ENCODE data around the gene OR56B1.

The OR56B1 gene

DNA sequence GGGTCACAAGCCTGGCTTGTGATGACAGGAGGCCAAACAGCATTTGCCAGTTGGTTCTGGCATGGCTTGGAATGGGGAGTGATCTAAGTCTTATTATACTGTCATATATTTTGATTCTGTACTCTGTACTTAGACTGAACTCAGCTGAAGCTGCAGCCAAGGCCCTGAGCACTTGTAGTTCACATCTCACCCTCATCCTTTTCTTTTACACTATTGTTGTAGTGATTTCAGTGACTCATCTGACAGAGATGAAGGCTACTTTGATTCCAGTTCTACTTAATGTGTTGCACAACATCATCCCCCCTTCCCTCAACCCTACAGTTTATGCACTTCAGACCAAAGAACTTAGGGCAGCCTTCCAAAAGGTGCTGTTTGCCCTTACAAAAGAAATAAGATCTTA is 843 bp downstream of the OR56B1 start:
- no peak for DNase-seq

DNA sequence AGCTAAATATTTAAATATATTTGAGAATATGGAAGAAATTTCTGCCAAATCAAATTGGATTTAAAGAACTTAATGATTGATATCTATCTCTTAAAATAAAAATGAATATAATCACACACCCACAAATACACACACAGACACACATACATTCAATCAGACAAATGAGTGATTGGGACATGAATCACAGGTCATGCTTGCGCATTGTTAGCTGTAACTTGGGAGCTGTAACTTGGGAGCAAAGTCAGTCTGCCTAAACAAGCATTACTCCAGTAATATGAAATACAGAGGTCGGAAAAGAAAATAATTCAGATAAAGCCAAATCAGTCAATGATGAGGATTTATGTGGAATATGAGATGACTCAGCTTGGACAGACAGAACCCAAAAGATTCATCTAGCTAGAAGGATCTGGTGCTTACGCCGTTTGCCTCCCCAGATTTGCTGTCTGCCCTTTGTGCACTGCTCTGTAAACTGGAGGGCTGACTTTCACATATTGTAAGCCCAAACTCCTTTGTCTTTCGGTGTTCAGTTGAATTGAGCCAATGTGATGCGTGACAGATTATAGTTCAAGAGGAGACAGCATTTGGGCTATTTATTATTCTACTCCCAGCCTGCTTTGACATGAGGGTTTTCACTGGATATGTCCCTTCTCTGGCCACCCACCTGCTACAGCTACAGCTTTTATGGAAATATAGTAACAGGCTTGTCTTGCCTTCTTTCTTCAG is 1.6 kb downstream of the OR56B1 start:
- no peak for DNase-seq

DNA sequence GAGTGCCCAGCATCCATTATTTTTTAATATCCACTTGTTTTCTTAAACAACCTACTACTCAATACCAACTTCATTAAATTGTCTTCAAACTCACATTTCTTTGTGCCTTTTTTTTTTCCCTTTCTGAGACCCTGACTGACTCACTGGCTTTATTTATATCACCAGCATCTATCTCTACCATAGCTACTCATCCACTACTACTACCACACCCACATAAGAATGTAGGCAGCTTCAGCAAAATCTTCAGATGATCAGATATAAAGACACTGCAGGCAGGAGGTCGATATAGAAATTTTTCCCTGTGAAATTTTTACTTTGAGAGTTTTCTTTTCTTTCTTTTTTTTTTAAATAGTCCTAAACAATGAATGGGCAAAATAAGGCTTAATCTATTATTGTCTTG is 2.2 kb downstream of the OR56B1 start:
- DNase-seq: no peak

DNA sequence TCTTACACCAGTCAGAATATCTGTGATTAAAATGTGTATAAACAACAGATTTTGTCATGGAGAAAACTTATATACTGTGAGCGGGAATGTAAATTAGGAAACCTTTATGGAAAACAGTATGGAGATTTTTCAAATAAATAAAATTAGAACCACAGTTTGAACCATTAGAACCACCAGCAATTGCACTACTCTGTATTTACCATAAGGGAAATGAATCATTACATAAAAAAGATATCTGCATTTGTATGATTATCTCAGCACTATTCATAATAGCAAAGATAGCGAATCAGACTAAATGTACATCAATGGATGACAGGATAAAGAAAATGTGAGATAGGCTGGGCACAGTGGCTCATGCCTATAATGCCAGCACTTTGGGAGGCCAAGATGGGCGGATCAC is 10.4 kb downstream of the OR56B1 start:
- no peak for DNase-seq

DNA sequence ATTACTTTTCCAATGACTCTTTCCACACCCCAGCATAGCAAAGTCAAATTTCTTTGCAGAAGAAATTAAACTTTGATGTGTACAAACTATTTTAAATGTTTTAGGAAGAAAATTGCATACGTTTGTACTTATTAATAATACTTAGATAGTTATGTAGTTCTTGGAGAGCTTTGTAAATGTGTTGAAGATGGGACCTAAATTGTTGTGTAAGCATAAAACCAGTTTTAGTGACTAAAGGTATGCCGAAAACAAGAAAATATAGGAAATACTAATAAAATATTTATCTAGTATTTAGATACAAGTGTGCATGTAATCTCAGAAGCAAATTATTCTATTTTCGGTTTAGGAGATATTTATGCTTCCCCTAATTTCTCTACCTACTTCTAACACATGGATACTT is 13.6 kb downstream of the OR56B1 start:
- DNase-seq: no peak

DNA sequence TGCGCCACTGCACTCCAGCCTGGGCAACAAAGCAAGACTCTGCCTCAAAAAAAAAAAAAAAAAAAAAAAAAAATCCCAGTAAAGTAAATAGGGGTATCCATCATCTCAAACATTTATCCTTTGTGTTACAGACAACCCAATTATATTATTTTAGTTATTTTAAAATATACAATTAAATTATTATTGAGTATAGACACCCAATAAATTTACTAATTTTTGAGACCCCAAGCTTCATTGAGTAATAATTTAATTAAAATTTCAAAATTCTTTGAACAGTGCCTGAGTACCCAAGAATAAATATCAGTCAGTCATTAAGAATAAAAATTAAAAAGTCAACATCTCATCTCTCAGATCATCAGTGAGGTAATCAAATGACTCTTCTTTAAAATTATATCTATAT is 17.7 kb downstream of the OR56B1 start, which contains the start of gene OR52N4:
Gene OR52N4, plus strand, starts transcription at position 301 of the 400 bp plus-strand sequence. CDS start 498 bp downstream, outside the sequence.
- no peak for DNase-seq

DNA sequence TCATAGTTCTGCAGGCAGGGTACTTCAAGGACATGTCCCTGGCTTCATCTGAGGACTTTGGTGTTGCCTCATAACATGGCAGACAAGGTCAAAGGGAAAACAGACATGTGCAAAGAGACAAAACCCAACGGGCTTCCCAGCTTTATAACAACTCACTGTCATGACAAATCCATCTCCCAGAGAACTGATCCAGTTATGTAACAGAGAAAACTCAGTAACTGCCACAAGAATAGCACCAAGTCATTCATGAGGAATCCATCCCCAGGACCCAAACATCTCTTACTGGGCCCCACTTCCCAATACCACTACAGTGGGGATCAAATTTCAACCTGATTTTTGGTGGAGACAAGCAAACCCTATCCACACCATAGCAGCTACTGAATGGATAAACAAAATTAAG is 30.8 kb downstream of the OR56B1 start:
- DNase-seq: no peak

DNA sequence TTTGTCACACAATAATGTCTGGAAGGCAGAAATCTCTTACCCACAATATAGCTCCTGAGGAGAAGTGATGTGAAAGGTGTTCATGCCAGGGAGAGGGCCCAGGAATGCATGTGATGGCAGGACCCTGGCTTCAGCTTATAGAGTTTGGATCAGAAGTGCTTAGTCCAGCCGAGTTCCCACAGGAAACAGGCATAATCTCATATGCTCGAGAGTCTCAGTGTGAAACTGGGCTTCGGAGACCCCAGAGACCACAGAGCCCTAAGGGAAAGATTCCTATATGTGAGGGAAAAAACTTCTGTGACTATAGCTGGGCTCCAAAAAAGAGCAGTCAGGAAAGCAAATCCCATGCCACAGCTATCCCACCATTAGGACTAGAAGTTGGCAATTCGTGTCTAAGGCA is 47.0 kb downstream of the OR56B1 start, which contains the start of gene OR52N5:
Gene OR52N5, minus strand, starts transcription at position 101 of the 400 bp plus-strand sequence. CDS start 4,721 bp downstream, outside the sequence.
- DNase-seq: no peak

Data from NCI-H526 treated with DMSO at 0.1 percent for 48 hours (cell line).